ENCODE data around the gene C1QL3. TPM values are rescaled to one million over a fixed set of nuclear protein-coding genes. Genes with fewer than 3 reads are reported as not detected.

Gene C1QL3
- total and polyA plus RNA-seq, 2 experiments from 2014 or later = 0.34 to 2.3 TPM

DNA sequence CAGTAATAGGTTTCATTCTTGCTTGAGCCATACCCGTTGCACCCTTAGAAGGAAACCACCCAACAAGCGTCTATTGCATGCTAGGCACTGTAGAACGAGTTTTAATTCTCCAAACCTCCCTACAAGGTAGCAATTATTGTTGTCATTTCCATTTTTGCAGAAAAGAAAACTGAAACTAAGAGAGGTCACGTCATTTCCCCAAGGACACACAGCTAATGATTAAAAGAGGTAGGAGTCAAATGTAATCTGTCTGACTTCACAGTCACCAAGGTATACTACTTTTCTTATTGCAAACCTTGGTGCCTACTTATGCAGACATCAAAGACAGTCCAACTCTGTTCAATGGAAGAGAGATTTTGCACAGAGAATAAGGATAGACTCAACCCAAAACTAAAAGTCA, 49.1 kb upstream of the C1QL3 start (continued):
- TF ChIP-seq CTCF (conservative IDR thresholded peaks at IDR 0.05; ENCODE audit: low read depth in 2 of 2) = no peak
- TF ChIP-seq EZH2 (IDR thresholded peaks at IDR 0.05; ENCODE audit: low read depth, unreplicated experiment) = no peak
- no peak for TF ChIP-seq EZH2phosphoT487 (IDR thresholded peaks at IDR 0.05; ENCODE audit: unreplicated experiment)
- TF ChIP-seq NANOG (IDR thresholded peaks at IDR 0.05; ENCODE audit: borderline replicate concordance) = no peak
- TF ChIP-seq POLR2AphosphoS5 (IDR thresholded peaks at IDR 0.05; ENCODE audit: low read depth) = no peak

GRCh38 chr10:16566202-16566805, 44.6 kb upstream of the C1QL3 start:
- Histone ChIP-seq H3K4me3 (0 out of 2 replicates have a peak overlapping the region, but pooled peaks have one; percentile 13), H3K36me3 (ENCODE audit: insufficient read depth) (no peaks in the 10 kb centered on the region), H4K20me1 (replicated peaks; ENCODE audit: insufficient read depth) (no peaks in the 10 kb centered on the region), H3K27me3 (ENCODE audit: insufficient read depth) (no peaks in the 10 kb centered on the region), H3K4me1 (ENCODE audit: insufficient read depth) (peaks cover 6% of the 10 kb centered on the region; the same call in 1 of the 2 replicates), H3K4me2 (0 out of 2 replicates have a peak overlapping the region, but pooled peaks have one; percentile 26), H2AFZ (peak overlapping the region; percentile 93), H3K79me2 (replicated peaks; ENCODE audit: insufficient read depth) (no peaks in the 10 kb centered on the region), H3K9me2 (ENCODE audit: insufficient read depth) (0 out of 2 replicates have a peak, but pooled peaks cover 3% of the 10 kb centered on the region), H3K27ac (ENCODE audit: low read depth) (no peak overlapping the region), H3F3A (replicated peaks; ENCODE audit: low read depth) (no peaks in the 10 kb centered on the region)
- no peak for TF ChIP-seq NANOG (IDR thresholded peaks at IDR 0.05; ENCODE audit: borderline replicate concordance)
- no peak overlapping the region for H3K4me3 Mint-ChIP-seq
- H3K27ac Mint-ChIP-seq = no peak overlapping the region
- DNase-seq (ENCODE audit: low spot score) (peak; percentile 9), ATAC-seq (peak; percentile 61)
- no peaks in the 10 kb centered on the region for H3K36me3 Mint-ChIP-seq (ENCODE audit: low read depth)
- peaks cover 8% of the 10 kb centered on the region for H3K4me1 Mint-ChIP-seq
- 0 out of 3 replicates have a peak, but pooled peaks cover 2% of the 10 kb centered on the region for H3K9me3 Mint-ChIP-seq
- peaks cover 4% of the 10 kb centered on the region for H3K27me3 Mint-ChIP-seq (ENCODE audit: insufficient read depth, low read depth, poor library complexity)

DNA sequence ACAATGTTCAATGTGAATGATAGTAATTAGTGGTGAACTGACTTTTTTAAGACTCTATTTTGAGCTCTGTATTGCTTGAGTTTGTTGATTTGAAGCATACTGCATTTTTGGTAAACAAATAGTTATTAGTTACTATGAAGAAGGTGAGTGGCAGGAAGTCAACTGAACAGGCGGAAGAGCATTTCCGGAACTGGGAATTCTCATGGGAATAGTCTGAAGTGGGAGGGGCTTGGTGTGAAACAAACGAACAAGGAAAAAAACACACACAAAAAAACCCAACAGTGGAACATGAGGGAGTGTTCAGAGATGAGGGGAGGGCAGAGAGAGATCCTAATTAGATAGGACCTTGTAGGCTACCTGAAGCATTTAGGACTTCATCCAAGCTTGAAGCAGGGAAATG, 43.9 kb upstream of the C1QL3 start:
- H3K27ac Mint-ChIP-seq = peak overlapping the region; percentile 67; the same call in 1 of the 2 replicates
- peaks cover 6% of the 10 kb centered on the region; the same call in 1 of the 2 replicates for H3K4me1 ChIP-seq (ENCODE audit: insufficient read depth)
- H3K4me2 ChIP-seq = 0 out of 2 replicates have a peak overlapping the region, but pooled peaks have one; percentile 26
- ATAC-seq (no peak), DNase-seq (ENCODE audit: low spot score) (no peak)
- no peaks in the 10 kb centered on the region for H3F3A ChIP-seq (replicated peaks; ENCODE audit: low read depth)
- 0 out of 3 replicates have a peak, but pooled peaks cover 4% of the 10 kb centered on the region for H3K9me3 Mint-ChIP-seq
- peaks cover 4% of the 10 kb centered on the region for H3K27me3 Mint-ChIP-seq (ENCODE audit: insufficient read depth, low read depth, poor library complexity)
- no peaks in the 10 kb centered on the region for H3K36me3 ChIP-seq (ENCODE audit: insufficient read depth)
- H4K20me1 ChIP-seq (replicated peaks; ENCODE audit: insufficient read depth) = no peaks in the 10 kb centered on the region
- H3K27me3 ChIP-seq (ENCODE audit: insufficient read depth) = no peaks in the 10 kb centered on the region
- peak overlapping the region; percentile 93; the same call in 1 of the 2 replicates for H2AFZ ChIP-seq
- peaks cover 8% of the 10 kb centered on the region for H3K4me1 Mint-ChIP-seq
- 0 out of 2 replicates have a peak, but pooled peaks cover 3% of the 10 kb centered on the region for H3K9me2 ChIP-seq (ENCODE audit: insufficient read depth)
- H3K4me3 ChIP-seq = no peak overlapping the region
- H3K4me3 Mint-ChIP-seq = no peak overlapping the region
- no peaks in the 10 kb centered on the region for H3K79me2 ChIP-seq (replicated peaks; ENCODE audit: insufficient read depth)
- no peaks in the 10 kb centered on the region for H3K36me3 Mint-ChIP-seq (ENCODE audit: low read depth)
- H3K27ac ChIP-seq (ENCODE audit: low read depth) = no peak overlapping the region
- TF ChIP-seq EZH2phosphoT487 (IDR thresholded peaks at IDR 0.05; ENCODE audit: unreplicated experiment) (no peak), REST (IDR thresholded peaks at IDR 0.05; ENCODE audit: unreplicated experiment) (no peak), STAT1 (IDR thresholded peaks at IDR 0.05; ENCODE audit: unreplicated experiment) (no peak), CREB1 (CRISPR knock-in tag; IDR thresholded peaks at IDR 0.05; ENCODE audit: low read depth) (no peak), JUNB (IDR thresholded peaks at IDR 0.05; ENCODE audit: unreplicated experiment) (no peak)
